NCI-H446 treated with DMSO at 0.1 percent for 48 hours (cell line): Measurements from ENCODE around the gene FMOD.
"Not testable (repeated sequence)": the region's sequence is repeated elsewhere in the genome, so short reads cannot be mapped to it uniquely, and the experiment has no call there.

Experiments used
- DNase-seq: peaks from one replicate; lab custom pipeline; 2025; lab: John Stamatoyannopoulos, UW

The FMOD gene

DNA sequence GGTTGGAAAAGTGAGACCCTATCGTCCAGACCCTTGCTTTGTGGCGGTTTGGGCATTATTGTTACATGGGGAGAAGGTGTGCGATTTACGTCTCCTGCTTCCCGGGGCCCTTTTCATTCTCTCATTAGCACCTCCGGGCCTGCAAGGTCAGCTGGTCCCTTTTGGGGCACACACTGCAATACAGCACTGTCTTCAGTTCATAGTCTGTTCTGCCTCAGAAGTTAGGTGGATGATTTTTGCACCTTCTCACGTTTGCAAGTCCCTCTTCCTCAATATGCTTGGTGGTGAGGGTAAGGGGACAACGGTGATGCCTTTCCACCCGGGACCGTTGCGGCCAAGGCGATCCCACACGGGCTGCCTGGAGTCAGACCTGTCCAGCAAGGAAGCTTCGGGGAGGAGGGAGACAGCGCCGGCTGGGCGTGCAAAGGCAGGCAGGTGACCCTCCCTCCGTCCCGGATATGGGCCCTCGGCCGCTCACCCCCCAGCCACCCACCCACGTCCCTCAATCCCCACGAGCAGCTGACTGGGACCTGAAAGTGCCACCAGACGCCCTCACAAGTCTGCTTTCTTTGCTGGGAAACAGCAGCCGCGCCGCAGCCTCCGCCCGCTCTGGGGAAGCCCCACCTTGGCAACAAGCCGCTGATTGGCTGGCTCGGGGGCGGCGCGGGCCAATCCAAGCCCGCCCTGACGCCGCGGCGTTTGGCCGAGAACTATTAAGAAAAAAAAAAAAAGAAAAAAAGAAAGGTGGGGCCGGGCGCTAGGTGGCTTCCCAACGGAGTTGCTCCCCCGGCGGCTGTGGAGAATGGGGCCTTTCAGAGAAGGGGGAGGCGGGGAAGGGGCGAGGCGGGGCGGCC lies 23.9 kb downstream of the FMOD start:
- DNase-seq: peak; percentile 88

DNA sequence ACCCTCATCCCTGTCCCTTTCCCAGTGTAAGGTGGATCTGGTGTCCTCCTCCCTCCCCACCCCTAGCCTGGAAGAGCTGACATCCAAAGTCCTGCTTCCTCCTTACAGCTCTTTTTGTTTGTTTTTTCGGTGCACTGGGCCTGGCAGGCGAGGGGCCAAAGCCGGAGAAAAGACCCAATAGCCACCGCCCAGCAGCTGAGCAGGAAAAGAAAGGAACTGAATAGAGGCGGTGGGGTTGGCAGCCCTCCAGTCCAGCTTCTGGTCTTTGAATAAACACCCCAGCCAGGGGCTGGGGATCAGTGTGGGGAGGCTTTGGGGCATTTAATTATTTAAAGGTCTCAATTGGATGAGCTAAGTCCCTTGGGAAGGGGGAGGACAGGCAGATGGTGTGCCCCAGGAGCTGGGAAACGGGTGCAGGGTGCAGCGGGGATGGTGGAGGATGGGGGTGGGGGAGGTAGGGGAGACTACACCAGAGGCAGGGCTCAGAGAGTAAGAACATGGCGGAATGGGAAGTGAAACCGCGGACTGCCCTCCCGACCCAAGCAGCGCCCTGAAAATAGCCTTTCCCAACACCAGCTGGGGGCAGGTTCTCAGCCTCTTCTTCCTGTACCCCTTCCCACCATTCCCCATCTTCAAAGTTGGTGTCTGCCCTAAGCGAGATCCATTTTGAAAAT lies 25.4 kb downstream of the FMOD start:
- DNase-seq: peak; percentile 91

DNA sequence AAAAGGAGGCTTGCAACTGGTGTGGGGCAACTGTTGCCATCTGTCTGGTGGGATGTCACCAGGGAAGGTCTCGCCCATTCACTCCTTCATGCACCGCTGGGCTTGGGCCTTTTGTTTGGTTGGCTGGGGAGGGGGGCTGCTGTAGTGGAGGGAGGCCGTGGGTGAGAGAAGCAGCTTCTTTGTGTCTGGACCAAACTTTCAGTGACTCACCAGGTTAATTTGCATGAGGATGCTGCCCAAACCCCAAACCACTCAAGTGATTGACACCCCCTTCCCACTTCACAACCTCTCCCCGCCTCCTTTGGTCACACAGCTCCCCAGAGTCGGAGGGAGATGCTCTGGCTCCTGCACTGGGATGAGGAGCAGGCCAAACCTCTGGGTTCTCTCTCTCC lies 25.9 kb downstream of the FMOD start:
- peak; percentile 91 for DNase-seq

DNA sequence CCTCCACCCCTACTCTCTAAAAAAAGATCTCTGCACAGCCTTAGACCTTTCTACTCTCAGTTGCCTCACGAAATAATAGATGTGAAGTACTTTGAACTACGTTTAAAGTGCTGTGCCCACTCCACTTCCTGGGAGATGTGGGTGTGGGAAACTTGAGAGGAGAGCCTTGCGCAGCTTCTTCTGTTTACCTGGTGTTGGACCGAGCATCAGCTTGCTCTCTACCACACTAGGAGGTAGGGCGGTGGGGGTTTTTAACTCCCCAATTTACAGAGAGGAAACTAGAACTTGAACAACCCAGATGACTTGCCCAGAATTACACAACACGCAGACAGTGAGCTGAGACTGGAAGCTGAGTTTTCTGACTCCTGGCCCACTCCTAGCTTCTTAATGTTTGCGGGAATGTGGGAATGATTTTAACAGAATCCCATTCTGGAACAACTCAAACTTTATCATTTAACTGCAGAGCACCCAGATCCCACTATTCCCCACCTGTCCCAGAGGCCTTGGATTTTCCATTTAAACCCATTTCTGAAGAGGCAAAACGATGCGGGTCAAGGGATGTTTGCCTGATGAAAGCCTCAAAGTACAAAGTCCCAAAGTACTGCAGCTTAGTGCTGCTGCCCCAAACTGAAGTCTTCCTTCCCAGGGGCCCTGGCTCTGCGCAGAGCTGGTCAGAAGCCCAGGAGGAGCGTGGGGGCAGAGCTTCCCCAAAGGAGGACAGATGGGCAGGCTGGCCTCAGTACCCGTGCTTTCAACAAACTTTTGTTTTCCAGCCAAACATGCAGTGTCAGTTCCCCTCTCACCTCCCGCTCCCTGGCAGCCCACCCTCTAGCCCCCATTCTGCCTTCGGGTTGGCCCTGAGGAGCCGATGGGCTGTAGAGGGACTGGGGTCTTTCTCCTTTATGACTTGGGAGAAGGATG lies 26.6 kb downstream of the FMOD start:
- DNase-seq: peak; percentile 77

DNA sequence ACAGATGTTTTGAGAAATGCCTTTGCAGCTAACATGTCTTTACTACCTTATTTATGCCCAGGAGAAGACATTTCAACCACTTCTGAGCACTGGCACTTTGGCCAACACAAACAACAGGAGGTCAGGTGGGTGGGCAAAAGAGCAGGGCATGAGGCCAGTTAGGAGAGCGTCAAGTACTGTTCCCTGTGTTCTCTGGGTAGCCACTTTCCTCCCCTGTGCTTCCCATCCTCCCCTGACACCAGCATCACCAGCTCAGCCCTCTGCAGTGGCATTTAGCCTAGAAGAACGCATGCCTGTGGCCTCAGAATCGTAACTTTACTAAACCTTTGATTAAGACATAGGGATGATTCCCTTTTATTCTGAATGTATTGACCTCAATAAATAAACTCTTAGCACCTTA lies 27.3 kb downstream of the FMOD start:
- DNase-seq: no peak

DNA sequence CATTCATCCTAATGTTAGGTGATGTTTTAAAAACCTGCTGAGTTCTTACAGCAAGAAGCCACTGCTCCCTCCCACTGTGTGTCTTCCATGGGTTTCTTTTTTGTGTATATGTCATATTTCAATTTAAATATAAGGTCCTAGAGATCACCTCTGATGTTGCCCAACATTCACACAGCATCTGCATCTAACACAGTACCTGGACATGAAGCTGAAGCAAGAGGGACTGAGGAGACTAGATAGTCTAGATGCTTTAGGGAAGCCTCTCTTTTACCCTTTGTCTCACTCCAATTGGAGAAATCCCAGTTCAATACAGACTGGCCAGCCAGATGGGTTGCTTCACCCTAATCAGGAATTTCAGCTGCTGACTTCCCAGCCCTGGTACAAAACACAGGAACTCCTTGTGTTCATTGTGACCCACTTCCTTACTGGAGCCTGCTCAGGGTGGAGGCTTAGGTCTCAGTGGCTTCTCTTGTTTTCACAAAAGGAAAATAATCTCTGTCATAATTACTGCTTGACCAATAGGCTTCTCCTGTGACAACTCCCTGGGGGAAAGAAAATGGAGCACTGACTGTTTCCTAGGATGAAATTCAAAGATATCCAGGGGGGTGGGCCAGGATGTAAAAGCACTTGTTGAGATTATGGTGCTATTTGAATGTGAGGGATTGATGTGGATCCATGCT lies 28.3 kb downstream of the FMOD start:
- DNase-seq: no peak

DNA sequence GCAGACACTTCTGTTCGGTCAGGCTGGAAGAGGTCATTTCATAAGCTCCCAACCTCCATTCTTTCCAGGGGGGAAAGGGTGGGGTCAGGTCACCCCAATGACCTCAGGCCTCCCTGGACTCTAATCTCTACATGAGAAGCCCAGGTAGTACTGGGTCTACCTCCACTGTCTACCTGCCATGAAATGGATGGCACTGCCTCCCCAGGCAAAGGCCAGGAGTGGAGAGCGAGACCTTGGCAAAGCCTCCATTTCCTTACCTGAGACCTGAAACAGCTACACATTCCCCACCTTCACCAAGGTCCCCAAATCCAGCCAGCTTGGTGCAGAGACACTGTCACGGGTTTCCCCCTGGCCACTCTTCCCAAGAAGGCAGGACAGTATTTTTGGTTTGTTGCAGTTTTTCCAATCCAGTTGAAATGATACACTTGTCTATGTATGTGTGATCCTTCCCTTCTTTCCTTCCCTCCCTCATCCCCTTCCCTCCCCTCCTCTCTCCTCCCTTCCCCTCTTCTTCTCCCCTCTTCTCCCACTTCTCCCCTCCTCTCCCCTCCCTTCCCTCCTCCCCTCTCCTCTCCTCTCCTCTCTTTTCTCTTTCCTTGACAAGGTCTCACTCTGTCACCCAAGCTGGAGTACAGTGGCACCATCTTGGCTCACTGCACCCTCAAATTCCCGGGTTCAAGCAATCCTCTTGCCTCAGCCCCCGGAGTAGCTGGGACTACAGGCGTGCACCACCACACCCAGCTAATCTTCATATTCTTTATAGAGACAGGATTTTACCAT lies 29.5 kb downstream of the FMOD start:
- DNase-seq: no peak

DNA sequence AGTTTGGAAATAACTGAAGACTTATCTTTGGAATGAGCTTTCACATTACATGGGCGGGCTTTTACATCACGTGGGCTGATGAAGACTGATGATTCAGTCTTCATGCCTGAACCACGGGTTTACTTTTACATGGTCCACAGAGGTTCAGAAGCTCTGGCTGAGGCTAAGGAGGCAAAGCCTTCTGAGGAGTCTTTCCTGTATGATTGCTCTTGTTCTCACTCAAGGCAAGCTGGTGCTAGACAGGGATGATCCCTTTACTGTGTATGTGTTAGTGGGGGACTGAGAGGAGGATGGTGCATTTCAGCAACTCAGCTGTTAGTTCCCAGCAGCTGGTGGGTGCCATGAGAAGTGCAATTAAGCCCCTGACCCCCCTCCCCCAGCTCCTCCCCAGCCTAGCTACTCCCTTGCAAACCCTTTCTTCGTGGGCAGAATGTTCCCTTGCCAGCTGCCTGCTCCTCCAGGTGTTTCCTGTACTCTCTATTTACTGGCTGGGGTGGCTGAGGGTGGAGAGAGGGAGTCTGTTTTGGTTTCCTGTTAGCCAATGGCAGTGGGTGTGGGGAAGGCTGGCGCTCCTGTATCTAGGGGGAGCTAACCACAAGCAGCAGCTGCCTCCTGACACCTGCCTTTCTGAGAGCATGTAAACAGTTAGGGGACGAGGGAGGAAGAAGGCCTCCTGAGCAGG lies 30.2 kb downstream of the FMOD start:
- DNase-seq: no peak

DNA sequence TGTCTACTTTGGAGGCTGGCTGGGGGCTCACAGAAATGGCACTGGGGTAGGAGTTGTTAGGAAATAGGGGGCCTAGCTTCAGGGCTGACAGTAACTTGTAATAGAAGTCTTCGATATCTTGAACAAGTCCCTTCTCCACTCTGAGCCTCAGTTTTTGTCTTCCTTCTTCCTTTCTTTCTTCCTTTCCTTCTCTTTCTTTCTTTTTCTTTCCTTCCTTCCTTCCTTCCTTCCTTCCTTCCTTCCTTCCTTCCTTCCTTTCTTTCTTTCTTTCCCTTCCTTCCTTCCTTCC lies 32.7 kb downstream of the FMOD start:
- DNase-seq: no peak

DNA sequence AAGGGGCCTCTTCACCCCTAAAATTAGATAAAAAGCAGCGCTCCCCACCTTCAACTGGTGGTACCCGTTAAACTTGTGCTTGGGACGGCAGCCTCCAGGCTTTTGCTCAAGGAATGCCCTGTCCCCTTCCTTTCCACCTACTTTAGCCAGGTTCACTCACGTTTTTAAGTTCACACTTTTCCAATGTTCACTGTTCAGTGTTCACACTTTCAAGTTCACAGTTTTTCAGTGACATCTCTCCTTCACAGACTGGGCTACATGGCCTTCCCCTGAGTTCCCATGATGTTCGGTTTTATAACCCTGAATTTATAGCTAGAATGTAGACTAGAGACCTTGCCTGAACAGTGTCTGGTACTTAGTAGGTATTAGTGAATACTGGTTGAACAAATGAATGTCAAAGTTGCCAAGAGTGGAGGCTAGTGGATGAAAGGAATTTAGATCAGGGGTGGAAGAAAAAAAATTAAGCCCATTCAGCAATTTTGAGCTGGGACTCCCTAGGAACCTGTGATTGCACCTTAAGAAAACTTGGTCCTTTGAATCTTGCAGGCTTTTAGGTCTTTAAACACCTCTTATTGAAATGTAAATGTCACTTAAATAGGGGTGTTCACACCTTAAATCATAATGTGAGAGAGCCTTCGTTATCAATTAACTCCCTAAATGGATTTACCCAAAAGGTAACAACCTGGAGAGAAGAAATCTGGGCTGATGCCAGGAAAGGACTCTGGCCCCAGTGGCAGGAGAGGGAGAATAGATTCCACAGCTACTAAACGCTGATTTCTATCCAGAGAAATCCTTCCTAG lies 33.3 kb downstream of the FMOD start:
- no peak for DNase-seq

DNA sequence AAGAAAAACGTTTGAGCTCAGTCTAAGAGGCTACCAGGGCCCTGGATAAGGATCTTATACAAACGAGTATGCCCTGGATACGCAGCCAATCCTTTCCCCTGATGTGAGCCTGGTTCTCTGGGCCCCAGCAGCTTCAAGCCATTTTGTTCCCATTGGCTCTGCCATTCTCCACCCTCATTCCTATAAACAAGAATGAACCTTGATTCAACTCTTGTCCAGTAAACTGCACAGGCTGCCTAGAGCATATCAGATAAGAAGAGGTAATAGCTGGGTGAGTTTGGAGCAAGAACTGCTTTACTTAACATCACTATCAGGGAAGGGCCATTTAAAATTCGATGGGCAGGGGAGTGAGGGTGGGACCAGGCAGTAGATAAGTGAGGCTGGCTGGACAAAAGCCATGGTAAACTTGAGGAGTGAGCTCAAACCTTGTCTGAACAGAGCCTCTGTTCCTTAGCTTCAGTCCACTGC lies 34.3 kb downstream of the FMOD start:
- no peak for DNase-seq

DNA sequence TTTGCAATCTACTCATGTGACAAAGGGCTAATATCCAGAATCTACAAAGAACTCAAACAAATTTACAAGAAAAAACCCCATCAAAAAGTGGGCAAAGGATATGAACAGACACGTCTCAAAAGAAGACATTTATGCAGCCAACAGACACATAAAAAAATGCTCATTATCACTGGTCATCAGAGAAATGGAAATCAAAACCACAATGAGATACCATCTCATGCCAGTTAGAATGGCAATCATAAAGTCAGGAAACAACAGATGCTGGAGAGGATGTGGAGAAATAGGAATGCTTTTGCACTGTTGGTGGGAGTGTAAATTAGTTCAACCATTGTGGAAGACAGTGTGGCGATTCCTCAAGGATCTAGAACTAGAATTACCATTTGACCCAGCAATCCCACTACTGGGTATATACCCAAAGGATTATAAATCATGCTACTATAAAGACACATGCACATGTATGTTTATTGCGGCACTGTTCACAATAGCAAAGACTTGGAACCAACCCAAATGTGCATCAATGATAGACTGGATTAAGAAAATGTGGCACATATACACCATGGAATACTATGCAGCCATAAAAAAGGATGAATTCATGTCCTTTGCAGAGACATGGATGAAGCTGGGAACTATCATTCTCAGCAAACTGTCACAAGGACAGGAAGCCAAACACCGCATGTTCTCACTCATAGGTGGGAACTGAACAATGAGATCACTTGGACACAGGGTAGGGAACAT lies 36.7 kb downstream of the FMOD start:
- DNase-seq: not testable (repeated sequence)

DNA sequence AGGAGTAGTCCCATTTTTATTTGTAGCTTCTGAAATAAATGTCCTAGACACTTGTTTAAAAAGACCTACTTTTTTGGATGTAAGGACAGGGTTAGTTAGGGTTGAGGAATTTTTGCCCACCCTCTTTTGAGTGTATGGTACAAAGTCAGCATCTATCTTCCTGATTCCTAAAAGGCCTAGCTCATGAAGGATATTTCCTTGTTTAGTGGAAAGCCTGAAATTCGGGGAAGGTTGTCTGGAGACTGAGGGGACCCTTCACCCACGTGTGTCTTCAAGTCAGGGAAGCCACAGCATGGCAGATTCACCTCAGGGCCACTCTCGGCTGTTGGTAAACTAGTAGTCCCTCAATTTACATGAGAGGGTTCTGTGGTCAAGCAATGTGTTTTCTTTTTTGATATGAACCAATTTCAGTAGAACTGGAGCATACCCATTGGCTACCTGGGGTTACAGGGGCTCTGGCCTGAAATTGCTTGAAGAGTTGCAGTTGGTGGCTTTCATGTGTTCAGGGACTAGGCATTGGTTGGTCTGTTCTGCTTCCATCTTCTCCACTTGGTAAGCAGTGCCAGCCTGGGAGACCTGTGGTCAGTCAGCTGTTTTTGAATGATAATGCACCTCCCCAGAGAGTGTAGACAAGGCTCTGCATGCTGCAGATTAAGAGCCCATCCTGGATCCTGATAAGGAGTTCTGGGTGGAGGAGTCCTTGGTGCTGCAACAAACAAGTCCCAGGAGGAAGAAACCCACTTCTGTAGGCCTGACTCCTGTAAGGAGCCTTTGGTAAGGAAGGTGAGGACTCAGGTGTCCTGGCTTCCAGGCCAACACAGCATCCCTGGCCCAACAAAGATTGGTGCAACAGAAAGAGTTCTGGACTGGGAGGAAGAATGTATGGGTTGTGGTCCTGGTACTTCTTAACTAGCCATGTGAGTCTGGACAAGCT lies 39.3 kb downstream of the FMOD start:
- DNase-seq: no peak

DNA sequence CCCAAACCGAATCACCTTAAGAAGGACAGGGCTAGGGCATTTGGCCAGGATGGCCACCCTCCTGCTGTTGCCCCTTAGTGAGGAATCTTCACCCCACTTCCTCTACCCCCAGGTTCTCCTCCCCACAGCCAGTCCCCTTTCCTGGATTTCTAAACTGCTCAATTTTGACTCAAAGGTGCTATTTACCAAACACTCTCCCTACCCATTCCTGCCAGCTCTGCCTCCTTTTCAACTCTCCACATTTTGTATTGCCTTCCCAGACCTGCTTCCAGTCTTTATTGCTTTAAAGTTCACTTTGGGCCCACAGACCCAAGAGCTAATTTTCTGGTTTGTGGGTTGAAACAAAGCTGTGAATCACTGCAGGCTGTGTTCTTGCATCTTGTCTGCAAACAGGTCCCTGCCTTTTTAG lies 42.0 kb downstream of the FMOD start:
- DNase-seq: no peak

DNA sequence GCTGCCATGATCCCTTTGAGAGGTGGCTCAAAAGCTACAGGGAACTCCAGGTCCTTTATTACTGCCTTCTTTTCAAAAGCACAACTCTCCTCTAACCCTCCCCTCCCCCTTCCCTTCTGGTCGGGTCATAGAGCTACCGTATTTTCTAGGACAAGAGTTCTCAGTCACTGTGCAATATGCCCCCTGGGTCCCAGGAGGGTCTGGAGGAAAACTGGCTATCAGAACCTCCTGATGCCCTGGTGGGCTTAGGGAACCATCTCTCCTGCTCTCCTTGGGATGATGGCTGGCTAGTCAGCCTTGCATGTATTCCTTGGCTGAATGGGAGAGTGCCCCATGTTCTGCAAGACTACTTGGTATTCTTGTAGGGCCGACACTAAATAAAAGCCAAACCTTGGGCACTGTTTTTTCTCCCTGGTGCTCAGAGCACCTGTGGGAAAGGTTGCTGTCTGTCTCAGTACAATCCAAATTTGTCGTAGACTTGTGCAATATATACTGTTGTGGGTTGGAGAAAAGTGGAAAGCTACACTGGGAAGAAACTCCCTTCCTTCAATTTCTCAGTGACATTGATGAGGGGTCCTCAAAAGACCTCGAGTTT lies 42.5 kb downstream of the FMOD start:
- no peak for DNase-seq

DNA sequence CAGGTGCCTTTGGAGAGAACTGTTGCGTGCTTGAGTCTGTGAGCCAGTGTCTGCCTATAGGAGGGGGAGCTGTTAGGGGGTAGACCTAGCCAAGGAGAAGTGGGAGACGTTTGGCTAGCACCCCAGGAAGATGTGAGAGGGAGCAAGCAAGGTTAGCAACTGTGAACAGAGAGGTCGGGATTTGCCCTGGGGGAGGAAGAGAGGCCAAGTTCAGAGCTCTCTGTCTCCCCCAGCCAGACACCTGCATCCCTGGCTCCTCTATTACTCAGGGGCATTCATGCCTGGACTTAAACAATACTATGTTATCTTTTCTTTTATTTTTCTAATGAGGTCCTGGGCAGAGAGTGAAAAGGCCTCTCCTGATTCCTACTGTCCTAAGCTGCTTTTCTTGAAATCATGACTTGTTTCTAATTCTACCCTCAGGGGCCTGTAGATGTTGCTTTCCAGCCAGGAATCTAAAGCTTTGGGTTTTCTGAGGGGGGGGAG lies 43.2 kb downstream of the FMOD start:
- DNase-seq: no peak

DNA sequence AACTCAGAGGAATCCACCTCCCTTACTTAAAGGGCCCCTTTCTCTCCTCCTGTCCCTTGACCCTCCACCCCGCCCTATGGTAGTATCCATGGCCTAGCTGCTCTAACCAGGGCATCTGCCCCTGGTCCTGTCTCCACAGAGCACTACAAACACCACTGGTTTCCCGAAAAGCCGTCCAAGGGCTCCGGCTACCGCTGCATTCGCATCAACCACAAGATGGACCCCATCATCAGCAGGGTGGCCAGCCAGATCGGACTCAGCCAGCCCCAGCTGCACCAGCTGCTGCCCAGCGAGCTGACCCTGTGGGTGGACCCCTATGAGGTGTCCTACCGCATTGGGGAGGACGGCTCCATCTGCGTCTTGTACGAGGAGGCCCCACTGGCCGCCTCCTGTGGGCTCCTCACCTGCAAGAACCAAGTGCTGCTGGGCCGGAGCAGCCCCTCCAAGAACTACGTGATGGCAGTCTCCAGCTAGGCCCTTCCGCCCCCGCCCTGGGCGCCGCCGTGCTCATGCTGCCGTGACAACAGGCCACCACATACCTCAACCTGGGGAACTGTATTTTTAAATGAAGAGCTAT lies 43.9 kb downstream of the FMOD start:
- DNase-seq: no peak
